GM12874 (cell line): ENCODE measurements around the gene PDZD8.

Experiments
- TF ChIP-seq, protein P1 (sequence below): IDR thresholded peaks from 2 replicates; pipeline ENCODE4 v1.5.1; 2011; ENCODE audit warnings: low read depth, mild to moderate bottlenecking, control low read depth, low read length, moderate library complexity; ENCODE audit not compliant: insufficient read depth

The PDZD8 gene

GRCh38 chr10:117254338-117254737, 120.9 kb downstream of the PDZD8 start:
- TF ChIP-seq, protein P1, sequence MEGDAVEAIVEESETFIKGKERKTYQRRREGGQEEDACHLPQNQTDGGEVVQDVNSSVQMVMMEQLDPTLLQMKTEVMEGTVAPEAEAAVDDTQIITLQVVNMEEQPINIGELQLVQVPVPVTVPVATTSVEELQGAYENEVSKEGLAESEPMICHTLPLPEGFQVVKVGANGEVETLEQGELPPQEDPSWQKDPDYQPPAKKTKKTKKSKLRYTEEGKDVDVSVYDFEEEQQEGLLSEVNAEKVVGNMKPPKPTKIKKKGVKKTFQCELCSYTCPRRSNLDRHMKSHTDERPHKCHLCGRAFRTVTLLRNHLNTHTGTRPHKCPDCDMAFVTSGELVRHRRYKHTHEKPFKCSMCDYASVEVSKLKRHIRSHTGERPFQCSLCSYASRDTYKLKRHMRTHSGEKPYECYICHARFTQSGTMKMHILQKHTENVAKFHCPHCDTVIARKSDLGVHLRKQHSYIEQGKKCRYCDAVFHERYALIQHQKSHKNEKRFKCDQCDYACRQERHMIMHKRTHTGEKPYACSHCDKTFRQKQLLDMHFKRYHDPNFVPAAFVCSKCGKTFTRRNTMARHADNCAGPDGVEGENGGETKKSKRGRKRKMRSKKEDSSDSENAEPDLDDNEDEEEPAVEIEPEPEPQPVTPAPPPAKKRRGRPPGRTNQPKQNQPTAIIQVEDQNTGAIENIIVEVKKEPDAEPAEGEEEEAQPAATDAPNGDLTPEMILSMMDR: no peak

GRCh38 chr10:117253908-117254307, 121.3 kb downstream of the PDZD8 start:
- TF ChIP-seq, protein P1: no peak

DNA sequence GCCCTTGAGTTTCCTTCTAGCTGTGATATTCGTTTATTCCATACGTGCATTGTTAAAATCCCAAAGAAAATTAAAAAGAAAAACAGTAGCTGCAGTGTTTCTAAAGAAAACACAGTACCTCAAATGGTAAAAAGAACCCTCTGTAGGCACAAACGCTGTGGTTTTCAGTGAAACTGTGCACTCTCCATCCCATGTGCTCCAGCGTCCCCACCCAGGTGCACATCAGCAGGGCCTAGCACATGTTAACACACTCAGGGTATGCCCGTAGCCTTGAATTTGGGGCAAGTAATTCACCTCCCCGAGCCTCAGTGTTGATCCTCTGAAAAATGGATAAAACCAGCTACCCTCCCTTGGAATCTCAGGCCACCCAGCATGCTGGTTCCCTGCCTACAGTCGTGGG, 124.8 kb downstream of the PDZD8 start:
- TF ChIP-seq, protein P1: no peak

GRCh38 chr10:117249493-117250093, 125.6 kb downstream of the PDZD8 start:
- TF ChIP-seq, protein P1: no peak

DNA sequence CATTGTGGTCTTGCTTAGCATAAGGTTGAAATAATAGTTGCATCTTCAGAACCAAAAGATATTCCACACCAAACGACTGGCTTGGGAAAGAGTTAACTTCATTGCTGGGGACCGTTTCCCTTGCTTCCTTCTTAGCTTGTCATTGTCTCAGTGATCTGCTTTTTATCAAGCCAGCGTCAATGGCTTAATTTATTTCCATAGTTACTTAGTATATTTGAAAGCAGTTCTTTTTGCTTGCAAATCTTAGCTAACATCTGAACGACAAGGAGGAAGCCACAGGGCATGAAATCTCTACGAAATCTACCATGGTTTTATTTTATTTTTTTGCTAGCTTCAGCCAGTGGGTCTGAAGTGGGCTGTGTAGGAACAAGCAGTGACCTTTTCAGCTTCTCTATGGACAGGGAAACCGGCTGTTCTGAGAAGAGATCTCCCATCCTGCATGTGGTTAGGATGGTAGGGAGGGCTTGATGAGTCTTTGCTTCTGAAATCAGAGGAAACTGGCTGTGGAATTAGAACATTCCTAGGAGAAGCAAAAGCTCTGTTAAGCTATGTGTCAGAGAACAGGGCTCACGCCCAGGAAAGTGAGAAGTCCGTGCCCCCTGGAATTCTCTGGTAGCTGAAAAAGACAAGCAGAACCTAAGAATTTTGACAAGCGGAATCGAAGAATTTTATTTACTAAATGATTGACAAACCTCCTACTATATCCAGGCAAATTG, 126.3 kb downstream of the PDZD8 start:
- TF ChIP-seq, protein P1: no peak

GRCh38 chr10:117246997-117247671, 128.1 kb downstream of the PDZD8 start:
- TF ChIP-seq, protein P1: no peak

DNA sequence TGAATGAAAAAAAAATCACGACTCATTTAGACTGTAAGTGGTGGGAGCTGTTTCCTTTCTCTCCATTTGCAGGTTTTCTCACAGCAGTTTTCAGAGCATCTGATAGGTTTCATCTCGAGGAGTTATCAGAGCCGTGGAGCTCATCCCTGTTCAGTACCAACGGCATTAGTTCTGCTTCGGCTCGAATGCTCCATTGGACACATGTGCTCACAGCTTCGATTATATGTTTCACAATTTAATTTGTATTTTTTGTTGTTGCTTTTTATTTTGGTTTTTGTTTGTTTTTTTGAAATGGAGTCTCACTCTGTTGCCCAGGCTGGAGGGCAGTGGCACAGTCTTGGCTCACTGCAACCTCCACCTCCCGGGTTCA, 132.8 kb downstream of the PDZD8 start:
- TF ChIP-seq, protein P1: no peak
